ENCODE data around the gene KRT1.

KRT1 gene

GRCh38 chr12:52698651-52699340 is 18.6 kb upstream of the KRT1 start:
- DNase-seq (ENCODE audit: low read depth) = no peak

GRCh38 chr12:52697058-52697582 is 16.9 kb upstream of the KRT1 start:
- DNase-seq (ENCODE audit: low read depth) = no peak

GRCh38 chr12:52696588-52696987 is 16.4 kb upstream of the KRT1 start:
- no peak for DNase-seq (ENCODE audit: low read depth)

- no peak for DNase-seq (ENCODE audit: low read depth)
Observed at GRCh38 chr12:52695039-52695438, 14.8 kb upstream of the KRT1 start.

- DNase-seq (ENCODE audit: low read depth) = no peak
Observed at GRCh38 chr12:52694151-52694550, 13.9 kb upstream of the KRT1 start.

GRCh38 chr12:52693261-52693660 is 13.1 kb upstream of the KRT1 start:
- no peak for DNase-seq (ENCODE audit: low read depth)

GRCh38 chr12:52692254-52692653 is 12.0 kb upstream of the KRT1 start:
- DNase-seq (ENCODE audit: low read depth) = no peak

- no peak for DNase-seq (ENCODE audit: low read depth)
Observed at GRCh38 chr12:52691841-52692150, 11.6 kb upstream of the KRT1 start.

GRCh38 chr12:52691076-52691840 is 11.1 kb upstream of the KRT1 start:
- peak; percentile 46 for DNase-seq (ENCODE audit: low read depth)

GRCh38 chr12:52690351-52691075 is 10.3 kb upstream of the KRT1 start:
- no peak for DNase-seq (ENCODE audit: low read depth)

GRCh38 chr12:52689936-52690335 is 9.7 kb upstream of the KRT1 start:
- no peak for DNase-seq (ENCODE audit: low read depth)

GRCh38 chr12:52689239-52689638 is 9.0 kb upstream of the KRT1 start:
- no peak for DNase-seq (ENCODE audit: low read depth)

- DNase-seq (ENCODE audit: low read depth) = no peak
Observed at GRCh38 chr12:52688481-52688880, 8.3 kb upstream of the KRT1 start.

- no peak for DNase-seq (ENCODE audit: low read depth)
Observed at GRCh38 chr12:52687497-52688385, 7.5 kb upstream of the KRT1 start.

- DNase-seq (ENCODE audit: low read depth) = no peak
Observed at GRCh38 chr12:52686756-52687487, 6.7 kb upstream of the KRT1 start.

- DNase-seq (ENCODE audit: low read depth) = no peak
Observed at GRCh38 chr12:52686063-52686462, 5.9 kb upstream of the KRT1 start.

- DNase-seq (ENCODE audit: low read depth) = no peak
Observed at GRCh38 chr12:52685406-52685890, 5.2 kb upstream of the KRT1 start.

GRCh38 chr12:52684431-52684830 is 4.2 kb upstream of the KRT1 start:
- DNase-seq (ENCODE audit: low read depth) = no peak

GRCh38 chr12:52683575-52684300 is 3.5 kb upstream of the KRT1 start:
- DNase-seq (ENCODE audit: low read depth) = no peak

GRCh38 chr12:52682938-52683574 is 2.8 kb upstream of the KRT1 start:
- DNase-seq (ENCODE audit: low read depth) = no peak

Data from activated T-cell treated with anti-CD3 and anti-CD28 coated beads for 1 hour (primary cell).